GM12878 (cell line): Measurements from ENCODE around the gene PPP1R3E. TPM values are rescaled to one million over a fixed set of nuclear protein-coding genes. Genes with fewer than 3 reads are reported as not detected.
A peak's percentile ranks its signal among the peaks of the same experiment; 100 is the strongest.

ENCODE experiments used
- ASH2L ChIP-seq: fragments of 300-600, 200-600 bp; sonication (generic); IDR thresholded peaks from 2 replicates; pipeline ENCODE4 v1.6.1; 2017; ENCODE audit warnings: low read depth, mild to moderate bottlenecking, borderline replicate concordance
- ATF3 ChIP-seq: IDR thresholded peaks from 2 replicates; pipeline ENCODE4 v1.6.1; 2011; ENCODE audit warnings: low read depth, mild to moderate bottlenecking, low read length, moderate library complexity, borderline replicate concordance; ENCODE audit errors: extremely low read depth
- CHD1 ChIP-seq: IDR thresholded peaks from 2 replicates; pipeline ENCODE4 v1.6.1; 2012; ENCODE audit warnings: low read depth, low read length, improper control_type of control experiment
- EED ChIP-seq: sonication (generic); IDR thresholded peaks from 2 replicates; pipeline ENCODE4 v1.6.1; 2016; ENCODE audit warnings: antibody characterized with exemption, low read depth
- ELK1 ChIP-seq: IDR thresholded peaks from 2 replicates; pipeline ENCODE4 v1.6.1; 2012; ENCODE audit warnings: low read depth, low read length, improper control_type of control experiment
- ESRRA ChIP-seq: IDR thresholded peaks from 2 replicates; pipeline ENCODE4 v1.6.1; 2012; ENCODE audit warnings: mild to moderate bottlenecking, low read length, improper control_type of control experiment
- ETV6 ChIP-seq, 2 experiments: fragments of 450-650 bp in 1 of 2; IDR thresholded peaks in 1 of 2; conservative IDR thresholded peaks in 1 of 2; 2 replicates each; pipeline ENCODE4 v1.6.1; 2014; ENCODE audit warnings: antibody characterized with exemption in 1 of 2, borderline replicate concordance in 1 of 2, low read depth in 1 of 2, mild to moderate bottlenecking in 1 of 2, moderate library complexity in 1 of 2
- IRF3 ChIP-seq: fragments of 450-650 bp; IDR thresholded peaks from 2 replicates; pipeline ENCODE4 v1.6.1; 2014; ENCODE audit warnings: mild to moderate bottlenecking
- KAT2A ChIP-seq: conservative IDR thresholded peaks from 2 replicates; pipeline ENCODE4 v1.6.1; 2011; ENCODE audit warnings: low read depth, low read length; ENCODE audit not compliant: control insufficient read depth
- KDM1A ChIP-seq: fragments of 200-600 bp; sonication (generic); IDR thresholded peaks from 2 replicates; pipeline ENCODE4 v1.6.1; 2016; ENCODE audit warnings: borderline replicate concordance
- MLLT1 ChIP-seq: fragments of 450-650 bp; IDR thresholded peaks from 2 replicates; pipeline ENCODE4 v1.6.1; 2016; ENCODE audit warnings: mild to moderate bottlenecking
- MYB ChIP-seq: fragments of 150-350 bp; IDR thresholded peaks from 2 replicates; pipeline ENCODE4 v1.6.1; 2014; ENCODE audit warnings: mild to moderate bottlenecking, low read depth, low read length, borderline replicate concordance
- PAX8 ChIP-seq: fragments of 450-650 bp; IDR thresholded peaks from 2 replicates; pipeline ENCODE4 v1.6.1; 2017; ENCODE audit warnings: mild to moderate bottlenecking, moderate library complexity
- PBX3 ChIP-seq: IDR thresholded peaks from 2 replicates; pipeline ENCODE4 v1.6.1; 2011; ENCODE audit warnings: mild to moderate bottlenecking, low read depth, low read length, moderate library complexity; ENCODE audit not compliant: insufficient replicate concordance
- SIN3A ChIP-seq: IDR thresholded peaks from 2 replicates; pipeline ENCODE4 v1.6.1; 2012; ENCODE audit warnings: low read depth, low read length, improper control_type of control experiment
- SMC3 ChIP-seq: IDR thresholded peaks from 2 replicates; pipeline ENCODE4 v1.6.1; 2011; ENCODE audit warnings: low read length, improper control_type of control experiment, borderline replicate concordance
- STAT1 ChIP-seq: fragments of 450-650 bp; conservative IDR thresholded peaks from 2 replicates; pipeline ENCODE4 v1.6.1; 2014; ENCODE audit warnings: antibody characterized with exemption, mild to moderate bottlenecking
- TARDBP ChIP-seq: IDR thresholded peaks from 2 replicates; pipeline ENCODE4 v1.6.1; 2016; ENCODE audit warnings: borderline replicate concordance
- ZBTB11 ChIP-seq: fragments of 450-650 bp; formaldehyde crosslinking; IDR thresholded peaks from 2 replicates; pipeline ENCODE4 v1.5.0; 2022; ENCODE audit warnings: mild to moderate bottlenecking, missing genetic modification characterization
- polyA plus RNA-seq, 11 experiments: library from polyadenylated mRNA; depleted of rRNA in 4 of 11; unstranded in 6 of 11; stranded (reverse) in 5 of 11; fragments of >200 nt; fragmentation: Nextera tagmentation in 4 of 11; fragmentation: Illumina TruSeq in 1 of 11; extraction: Ambion mirVana in 4 of 11; extraction: Trizol in 1 of 11; gene quantifications; 1 replicate in 1 of 11; 2 replicates in 10 of 11; pipeline versions ENCODE4 v1.2.1 to v1.2.3, GENCODE V29; 2011 to 2016; ENCODE audit warnings: inconsistent platforms in 2 of 11, missing spikeins in 2 of 11, low read depth in 1 of 11
- total RNA-seq, 4 experiments: library from RNA; depleted of rRNA in 3 of 4; stranded (reverse); fragments of >200 nt in 3 of 4; fragmentation: Illumina TruSeq in 1 of 4; extraction: Trizol in 1 of 4; gene quantifications; 2 replicates each; pipeline versions ENCODE4 v1.2.1 to v1.2.3, GENCODE V29; 2013 to 2021

PPP1R3E gene
- total and polyA plus RNA-seq, 10 of the 15 experiments (the other 5 are each of a cell fraction or from before 2014, with no cell fraction given), result 4.6 to 26.4 (median 7.1) TPM

- no peak for TF ChIP-seq ZBTB11 (CRISPR knock-in tag)
- no peak for TF ChIP-seq ESRRA
- TF ChIP-seq CHD1, result no peak
- TF ChIP-seq MLLT1, result no peak
- TF ChIP-seq ASH2L, result no peak
- no peak for TF ChIP-seq ETV6 (conservative IDR thresholded peaks at IDR 0.05 in 1 of 2, IDR thresholded peaks at IDR 0.05 in 1 of 2; ENCODE audit: borderline replicate concordance in 1 of 2, low read depth in 1 of 2)
- no peak for TF ChIP-seq KAT2A
- no peak for TF ChIP-seq MYB
- no peak for TF ChIP-seq IRF3
- TF ChIP-seq TARDBP, result no peak
- TF ChIP-seq SIN3A, result 0 out of 2 replicates have a peak, but pooled peaks have one; percentile 32
- no peak for TF ChIP-seq KDM1A
- TF ChIP-seq SMC3, result no peak
- no peak for TF ChIP-seq STAT1
- TF ChIP-seq PAX8, result no peak
- no peak for TF ChIP-seq ATF3
- TF ChIP-seq EED, result no peak
- no peak for TF ChIP-seq ELK1
- TF ChIP-seq PBX3, result no peak
Observed at GRCh38 chr14:23321572-23322547, 19.2 kb upstream of the PPP1R3E start (continued).
